Endothelial cell of umbilical vein (primary cell): ENCODE results near the gene MGST2. TPM values are rescaled to one million over a fixed set of nuclear protein-coding genes. Genes with fewer than 3 reads are reported as not detected.

ENCODE experiments used
- BruUV-seq: library from RNA; stranded (reverse); fragments of 400-500 nt; replicated peaks from 2 replicates; lab custom pipeline; 2021; lab: Mats Ljungman, UMichigan
- CTCF ChIA-PET: fragments of 300-600, 350-600 bp; sonication (Branson Sonifier 250); formaldehyde crosslinking; loops from one replicate; lab custom pipeline; 2021; ENCODE audit warnings: antibody characterized with exemption, inconsistent platforms; lab: Charles Lee
- POLR2A ChIA-PET: fragments of 300-600, 350-600 bp; sonication (Branson Sonifier 250); formaldehyde crosslinking; loops from one replicate; lab custom pipeline; 2021; ENCODE audit warnings: antibody characterized with exemption, inconsistent platforms; lab: Charles Lee
- DNase-seq: peaks from one replicate; pipeline ENCODE4 v3.0.0-alpha.2; 2011; ENCODE audit warnings: low read depth, low spot score
- FAIRE-seq: peaks from 2 replicates; lab custom pipeline; 2011; peaks lifted over from hg19 to GRCh38; lab: Jason Lieb, UNC
- H2AFZ ChIP-seq: 2 replicates; pipeline ENCODE4 v1.6.0; 2012; ENCODE audit warnings: low read depth, low read length, control low read depth, inconsistent platforms
- H3K27ac ChIP-seq: 2 replicates; pipeline ENCODE4 v1.5.1; 2011; ENCODE audit warnings: low read depth, mild to moderate bottlenecking, control low read depth, low read length, moderate library complexity; ENCODE audit not compliant: insufficient read depth
- H3K27me3 ChIP-seq, 2 experiments: 2 replicates each; pipeline versions ENCODE4 v1.6.0 to v1.6.1; 2011; ENCODE audit warnings: low read length in 2 of 2, mixed read lengths in 1 of 2; ENCODE audit not compliant: control insufficient read depth in 2 of 2, insufficient read depth in 2 of 2
- H3K36me3 ChIP-seq, 2 experiments: 2 replicates in 1 of 2; 3 replicates in 1 of 2; pipeline ENCODE4 v1.5.1; 2011; ENCODE audit warnings: low read length in 2 of 2, mild to moderate bottlenecking in 1 of 2, moderate library complexity in 1 of 2; ENCODE audit not compliant: control insufficient read depth in 2 of 2, insufficient read depth in 2 of 2; ENCODE audit errors: extremely low read depth in 1 of 2
- H3K4me1 ChIP-seq: 3 replicates; pipeline ENCODE4 v1.5.1; 2011; ENCODE audit warnings: mild to moderate bottlenecking, low read length; ENCODE audit not compliant: control insufficient read depth, insufficient read depth; ENCODE audit errors: extremely low read depth
- H3K4me2 ChIP-seq: 2 replicates; pipeline ENCODE4 v1.6.1; 2011; ENCODE audit warnings: low read length, control low read depth, mixed read lengths; ENCODE audit not compliant: insufficient read depth
- H3K4me3 ChIP-seq, 3 experiments: fragments of 200-600 bp in 1 of 3; sonication (generic), shearing (Covaris generic) in 1 of 3; replicated peaks in 1 of 3; 2 replicates each; pipeline ENCODE4 v1.5.1; 2011 to 2016; ENCODE audit warnings: control low read depth in 3 of 3, low read length in 3 of 3, mild to moderate bottlenecking in 2 of 3, inconsistent platforms in 1 of 3, low read depth in 1 of 3, moderate library complexity in 1 of 3; ENCODE audit not compliant: insufficient read depth in 1 of 3
- H3K79me2 ChIP-seq: 2 replicates; pipeline ENCODE4 v1.6.0; 2012; ENCODE audit warnings: low read length, inconsistent platforms; ENCODE audit not compliant: control insufficient read depth, insufficient read depth
- H3K9ac ChIP-seq: replicated peaks from 2 replicates; pipeline ENCODE3; 2011; ENCODE audit warnings: low read length, control low read depth; ENCODE audit not compliant: insufficient read depth; ENCODE audit errors: extremely low read depth
- H3K9me1 ChIP-seq: replicated peaks from 3 replicates; pipeline ENCODE4 v1.6.0; 2011; ENCODE audit warnings: mild to moderate bottlenecking, low read length; ENCODE audit not compliant: control insufficient read depth, insufficient read depth; ENCODE audit errors: extremely low read depth
- H3K9me3 ChIP-seq: replicated peaks from 2 replicates; pipeline ENCODE4 v1.5.1; 2012; ENCODE audit warnings: low read length, inconsistent platforms; ENCODE audit not compliant: control insufficient read depth, insufficient read depth
- H4K20me1 ChIP-seq: replicated peaks from 2 replicates; pipeline ENCODE3; 2011; ENCODE audit warnings: mild to moderate bottlenecking, low read length; ENCODE audit not compliant: control insufficient read depth, insufficient read depth; ENCODE audit errors: extremely low read depth
- EZH2 ChIP-seq: IDR thresholded peaks from 2 replicates; pipeline ENCODE4 v1.6.1; 2012; ENCODE audit warnings: borderline replicate concordance, low read depth, mild to moderate bottlenecking, moderate library complexity, low read length, inconsistent platforms; ENCODE audit not compliant: severe bottlenecking
- JUN ChIP-seq: IDR thresholded peaks from 2 replicates; pipeline ENCODE4 v1.6.1; 2011; ENCODE audit warnings: borderline replicate concordance, low read depth; ENCODE audit not compliant: insufficient read length, insufficient read depth
- MYC ChIP-seq: IDR thresholded peaks from one replicate; pipeline ENCODE4 v1.6.1; 2011; ENCODE audit warnings: mild to moderate bottlenecking, low read depth, low read length
- POLR2A ChIP-seq: IDR thresholded peaks from 2 replicates; pipeline ENCODE4 v1.6.1; 2012; ENCODE audit warnings: low read depth, mild to moderate bottlenecking, control low read depth, low read length
- POLR2AphosphoS5 ChIP-seq: IDR thresholded peaks from 2 replicates; pipeline ENCODE4 v1.6.1; 2012; ENCODE audit warnings: low read depth, mild to moderate bottlenecking, control low read depth, low read length, moderate library complexity; ENCODE audit not compliant: insufficient read depth
- dilution Hi-C: fragments of 300-500 bp; cut with MboI; formaldehyde crosslinking; loops from one replicate; pipeline ENCODE4 v1.15.0; 2019; ENCODE audit warnings: low sequenced_read_pairs; ENCODE audit not compliant: extremely low pct_ligation_motif_present
- intact Hi-C: fragments of 100-400 bp; cut with micrococcal nuclease; formaldehyde crosslinking; loops from one replicate; pipeline ENCODE4 v1.10.0; 2022
- polyA plus RNA-seq, 4 experiments: library from polyadenylated mRNA; depleted of rRNA in 3 of 4; stranded (reverse) in 3 of 4; unstranded in 1 of 4; fragments of >200 nt; gene quantifications; 2 replicates each; pipeline versions ENCODE4 v1.2.1 to v1.2.3, GENCODE V29; 2011 to 2012; ENCODE audit warnings: missing spikeins in 1 of 4
- total RNA-seq: library from RNA; stranded (reverse); gene quantifications from 2 replicates; pipeline ENCODE4 v1.2.3, GENCODE V29; 2021
- TF ChIP-seq, protein P1 (sequence below): IDR thresholded peaks from 2 replicates; pipeline ENCODE4 v1.6.1; 2011; ENCODE audit not compliant: insufficient read depth, insufficient read length

Gene MGST2
- total and polyA plus RNA-seq, 2 donors (not counting 3 experiments of a cell fraction or from before 2014, with no cell fraction given): 64.3 to 78.9 TPM

DNA sequence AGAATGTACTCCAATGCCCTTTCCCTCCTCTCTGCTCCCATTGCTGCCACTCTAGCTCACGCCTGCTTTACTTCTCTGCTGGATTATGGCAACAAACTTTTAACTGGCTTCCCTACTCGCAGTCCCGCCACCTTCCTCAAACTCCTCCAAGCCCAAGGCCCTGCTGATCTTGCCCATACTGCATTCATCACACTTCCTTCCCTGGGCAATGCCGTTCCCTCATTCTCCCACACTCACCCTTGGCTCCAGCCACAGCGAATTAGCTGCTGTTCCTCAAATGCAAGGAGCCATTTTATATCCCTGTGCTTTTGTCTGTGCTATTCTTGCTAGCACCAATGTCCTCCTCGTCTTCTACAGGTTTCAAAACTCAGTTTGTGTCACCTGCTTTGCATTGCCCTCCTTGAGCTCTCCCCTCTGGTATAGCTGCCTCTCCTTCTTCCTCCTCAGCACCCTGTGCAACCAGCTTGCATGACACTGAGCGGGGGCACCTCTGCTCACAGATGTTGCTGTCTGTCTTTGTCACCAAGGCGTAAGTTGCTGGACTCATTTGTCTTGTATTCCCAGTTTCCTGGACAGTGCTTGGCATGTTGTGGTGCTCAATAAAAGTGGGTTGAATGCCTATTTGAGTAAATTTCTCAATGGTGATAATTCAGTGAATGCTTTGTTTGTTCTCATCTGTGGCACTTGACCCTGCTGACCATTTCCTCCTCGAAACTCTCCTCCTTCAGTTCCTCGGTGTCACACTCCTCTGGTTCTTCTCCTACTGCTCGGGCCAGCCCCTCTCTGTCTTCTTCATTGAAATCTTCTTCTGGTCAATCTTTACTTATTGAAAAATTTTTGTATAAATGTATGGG, 22.4 kb upstream of the MGST2 start:
- FAIRE-seq: no peak
- BruUV-seq: no TSS peak
- TF ChIP-seq JUN (no peak), POLR2AphosphoS5 (no peak), POLR2A (no peak), EZH2 (no peak)
- H3K9ac ChIP-seq: no peak overlapping the region
- no peak for DNase-seq
- H3K4me1 ChIP-seq: no peaks in the 10 kb centered on the region
- CTCF ChIA-PET: interaction anchor here (0.8 to 2.3 kb wide), 5 partner anchors 8 to 40 kb away, joined by 3 to 9 read pairs (median 4); partner anchors contain the start of gene MGST2
- dilution Hi-C loops (no loop called here), intact Hi-C loops (no loop called here)
- no peaks in the 10 kb centered on the region for H3K9me1 ChIP-seq
- H3K27ac ChIP-seq: no peak overlapping the region
- peaks cover 0 to 3% of the 10 kb centered on the region in 2 experiments for H3K27me3 ChIP-seq
- no peak overlapping the region for H2AFZ ChIP-seq
- no peak overlapping the region for H3K4me2 ChIP-seq
- H3K36me3 ChIP-seq: no peaks in the 10 kb centered on the region
- H4K20me1 ChIP-seq: no peaks in the 10 kb centered on the region
- POLR2A ChIA-PET: no interaction called here
- H3K79me2 ChIP-seq: no peaks in the 10 kb centered on the region
- no peaks in the 10 kb centered on the region for H3K9me3 ChIP-seq
- H3K4me3 ChIP-seq: no peak overlapping the region

DNA sequence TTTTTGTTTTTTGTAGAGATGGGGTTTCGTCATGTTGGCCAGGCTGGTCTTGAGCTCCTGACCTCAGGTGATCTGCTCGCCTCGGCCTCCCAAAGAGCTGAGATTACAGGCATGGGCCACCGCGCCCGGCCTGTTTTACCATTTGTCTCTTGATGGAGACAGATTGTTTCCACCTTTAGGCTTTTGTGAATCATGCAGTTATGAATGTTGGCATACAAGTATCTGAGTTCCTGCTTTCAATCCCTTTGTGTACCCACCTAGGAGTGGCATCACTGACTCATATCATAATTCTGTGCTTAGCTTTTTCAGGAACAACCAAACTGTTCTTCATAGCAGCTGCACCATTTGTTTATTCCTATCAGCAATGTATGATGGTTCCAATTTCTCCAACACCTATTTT, 20.2 kb upstream of the MGST2 start:
- Histone ChIP-seq H3K27me3 (no peaks in the 10 kb centered on the region), H3K9me3 (no peaks in the 10 kb centered on the region), H2AFZ (no peak overlapping the region), H3K4me1 (no peaks in the 10 kb centered on the region), H3K9ac (no peak overlapping the region), H3K9me1 (no peaks in the 10 kb centered on the region), H3K79me2 (no peaks in the 10 kb centered on the region), H3K27ac (no peak overlapping the region), H3K36me3 (no peaks in the 10 kb centered on the region), H4K20me1 (no peaks in the 10 kb centered on the region), H3K4me2 (no peak overlapping the region), H3K4me3 (no peak overlapping the region)
- POLR2A ChIA-PET: no interaction called here
- no peak for TF ChIP-seq POLR2A
- TF ChIP-seq POLR2AphosphoS5: no peak
- TF ChIP-seq, protein P1, sequence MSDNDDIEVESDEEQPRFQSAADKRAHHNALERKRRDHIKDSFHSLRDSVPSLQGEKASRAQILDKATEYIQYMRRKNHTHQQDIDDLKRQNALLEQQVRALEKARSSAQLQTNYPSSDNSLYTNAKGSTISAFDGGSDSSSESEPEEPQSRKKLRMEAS: no peak
- no peak for TF ChIP-seq MYC
- no peak for TF ChIP-seq EZH2
- no peak for TF ChIP-seq JUN
- BruUV-seq: no TSS peak
- dilution Hi-C loops: no loop called here
- CTCF ChIA-PET: interaction anchor here (1.3 to 3.0 kb wide), 3 partner anchors 12 to 42 kb away, joined by 3 to 14 read pairs (median 6); no protein-coding TSS in a partner anchor
- DNase-seq (no peak), FAIRE-seq (no peak)
- intact Hi-C loops: no loop called here
